Measurements from ENCODE around the gene NGRN. TPM values are rescaled to one million over a fixed set of nuclear protein-coding genes. Genes with fewer than 3 reads are reported as not detected.

The NGRN gene, protein sequence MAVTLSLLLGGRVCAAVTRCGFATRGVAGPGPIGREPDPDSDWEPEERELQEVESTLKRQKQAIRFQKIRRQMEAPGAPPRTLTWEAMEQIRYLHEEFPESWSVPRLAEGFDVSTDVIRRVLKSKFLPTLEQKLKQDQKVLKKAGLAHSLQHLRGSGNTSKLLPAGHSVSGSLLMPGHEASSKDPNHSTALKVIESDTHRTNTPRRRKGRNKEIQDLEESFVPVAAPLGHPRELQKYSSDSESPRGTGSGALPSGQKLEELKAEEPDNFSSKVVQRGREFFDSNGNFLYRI
- total RNA-seq (10 to 100 TPM; 44.5 to 53.1 (median 46.1) TPM), total RNA-seq (13.4 to 27.5 (median 20.5) reads per million in 29 experiments)
- total RNA-seq (2013), result 45.7 TPM

- no peaks in the 10 kb centered on the region for H3K9me3 Mint-ChIP-seq
- Histone ChIP-seq H3K9me3 (no peaks in the 10 kb centered on the region), H3K27ac (ENCODE audit: low read length) (peak within 1 kb of the TSS; percentile 96), H3K36me3 (ENCODE audit: control insufficient read depth in 2 of 2, extremely low read depth in 1 of 2, insufficient read depth in 1 of 2, low read length in 1 of 2) (peaks cover 0 to 20% of the 10 kb centered on the region in 2 donors), H3K4me3 (ENCODE audit: control insufficient read depth in 1 of 2, extremely low read depth in 1 of 2, low read length in 1 of 2) (peak within 1 kb of the TSS; percentile 89), H3K4me1 (ENCODE audit: control insufficient read depth in 1 of 2, extremely low read depth in 1 of 2, insufficient read depth in 2 of 2, low read length in 2 of 2) (peaks cover 26 to 44% of the 10 kb centered on the region in 2 experiments), H3K27me3 (replicated peaks in 1 of 2; ENCODE audit: control insufficient read depth in 2 of 2, extremely low read depth in 1 of 2, insufficient read depth in 2 of 2, low read length in 1 of 2) (no peaks in the 10 kb centered on the region)
- DNase-seq, result peak; percentile 84 to 96 (median 91)
- CTCF ChIA-PET, result interaction anchor here in 1 of 2 donors (0.6 to 1.1 kb wide), 3 partner anchors 34 to 689 kb away, joined by 3 to 6 read pairs (median 4); partner anchors contain the start of gene RCCD1
- H3K4me3 Mint-ChIP-seq, result peak within 1 kb of the TSS; percentile 95 to 97 (median 95)
- under 1% methylated on average over 58 of the region's 59 CpGs for WGBS (ENCODE audit: insufficient coverage)
- peaks cover 48 to 54% (median 52%) of the 10 kb centered on the region in 3 donors for H3K4me1 Mint-ChIP-seq
- H3K36me3 Mint-ChIP-seq, result peaks cover 20% of the 10 kb centered on the region
- H3K27ac Mint-ChIP-seq, result peak within 1 kb of the TSS; percentile 98 to 99
- H3K27me3 Mint-ChIP-seq, result no peaks in the 10 kb centered on the region
- peak; percentile 88 to 91 (median 90) for ATAC-seq (replicated peaks in 1 of 4)
- POLR2A ChIA-PET, result interaction anchor here in 1 of 2 donors (0.6 to 2.0 kb wide), 2 partner anchors 32 to 123 kb away, joined by 3 to 18 read pairs; partner anchors contain the start of genes CIB1, GDPGP1 and IQGAP1
These were observed at the start of gene NGRN for GRCh38 chr15:90265271-90266060. TSS of gene NGRN (plus strand) at chr15:90265672. CDS start at chr15:90265713, 41 bp downstream.

DNA sequence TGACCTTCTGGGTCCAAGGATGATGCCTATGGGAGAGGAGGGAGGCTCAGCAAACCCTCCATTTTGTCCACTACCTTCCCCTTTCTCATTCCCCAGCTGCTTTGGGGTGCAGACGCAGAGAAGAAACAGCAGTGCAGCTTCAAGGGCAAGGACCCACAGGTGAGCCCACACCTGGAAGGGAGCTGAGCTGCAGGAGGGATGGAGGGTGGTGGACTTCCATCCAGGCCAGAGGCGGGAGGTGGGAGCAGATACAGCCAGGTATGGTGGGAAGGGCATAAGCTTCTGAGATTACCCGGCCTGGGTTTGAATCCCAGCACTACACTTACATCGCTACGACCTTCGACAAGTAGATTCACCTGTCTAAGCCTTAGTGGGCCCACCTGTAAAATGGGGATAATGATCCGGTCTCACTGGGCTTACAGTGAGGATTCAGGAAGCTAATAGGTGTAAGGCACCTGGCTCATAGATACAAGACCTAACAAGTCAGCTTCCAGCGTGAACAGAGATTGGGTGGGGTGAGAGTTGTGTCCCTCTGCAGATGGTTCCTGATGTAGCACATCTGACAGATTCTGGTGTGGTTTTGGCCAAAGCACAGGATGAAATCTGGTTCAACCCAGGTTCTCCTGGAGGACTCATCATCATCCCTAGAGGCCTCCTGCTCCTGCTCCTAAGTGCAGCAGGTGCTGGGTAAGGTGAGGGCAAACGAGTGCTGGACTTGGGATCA is 47.6 kb upstream of the NGRN start:
- POLR2A ChIA-PET, result interaction anchor here in 1 of 2 donors (0.6 kb wide), 1 partner anchor 9 kb away, joined by 5 read pairs; no protein-coding TSS in a partner anchor
- no peak overlapping the region for H3K4me3 ChIP-seq (ENCODE audit: control insufficient read depth in 1 of 2, extremely low read depth in 1 of 2, low read length in 1 of 2)
- Mint-ChIP-seq H3K36me3 (peaks cover 10% of the 10 kb centered on the region), H3K9me3 (no peaks in the 10 kb centered on the region), H3K4me1 (peaks cover 8 to 28% (median 24%) of the 10 kb centered on the region in 3 donors), H3K27ac (no peak overlapping the region), H3K27me3 (no peaks in the 10 kb centered on the region), H3K4me3 (no peak overlapping the region)
- peaks cover 0 to 9% of the 10 kb centered on the region in 2 experiments for H3K4me1 ChIP-seq (ENCODE audit: control insufficient read depth in 1 of 2, extremely low read depth in 1 of 2, insufficient read depth in 2 of 2, low read length in 2 of 2)
- DNase-seq (no peak), ATAC-seq (replicated peaks in 1 of 4) (no peak)
- WGBS (ENCODE audit: insufficient coverage), result 83% methylated on average over 6 of the region's 9 CpGs
- CTCF ChIA-PET, result no interaction called here
- H3K27ac ChIP-seq (ENCODE audit: low read length), result no peak overlapping the region
- H3K27me3 ChIP-seq (replicated peaks in 1 of 2; ENCODE audit: control insufficient read depth in 2 of 2, extremely low read depth in 1 of 2, insufficient read depth in 2 of 2, low read length in 1 of 2), result no peaks in the 10 kb centered on the region
- H3K9me3 ChIP-seq, result no peaks in the 10 kb centered on the region
- peaks cover 0 to 6% of the 10 kb centered on the region in 2 donors for H3K36me3 ChIP-seq (ENCODE audit: control insufficient read depth in 2 of 2, extremely low read depth in 1 of 2, insufficient read depth in 1 of 2, low read length in 1 of 2)

- CTCF ChIA-PET, result interaction anchor here in 1 of 2 donors (0.6 kb wide), 1 partner anchor 509 kb away, joined by 3 read pairs; no protein-coding TSS in a partner anchor
- H3K4me1 ChIP-seq (ENCODE audit: control insufficient read depth in 1 of 2, extremely low read depth in 1 of 2, insufficient read depth in 2 of 2, low read length in 2 of 2), result peaks cover 0 to 9% of the 10 kb centered on the region in 2 experiments
- no peak overlapping the region for H3K27ac ChIP-seq (ENCODE audit: low read length)
- POLR2A ChIA-PET, result no interaction called here
- peaks cover 11 to 20% of the 10 kb centered on the region in 2 donors for H3K36me3 ChIP-seq (ENCODE audit: control insufficient read depth in 2 of 2, extremely low read depth in 1 of 2, insufficient read depth in 1 of 2, low read length in 1 of 2)
- H3K27ac Mint-ChIP-seq, result no peak overlapping the region
- no peaks in the 10 kb centered on the region for H3K9me3 ChIP-seq
- peaks cover 7 to 22% (median 17%) of the 10 kb centered on the region in 3 donors for H3K4me1 Mint-ChIP-seq
- H3K9me3 Mint-ChIP-seq, result no peaks in the 10 kb centered on the region
- peak; percentile 76 to 90 (median 79) for ATAC-seq (replicated peaks in 1 of 4)
- H3K27me3 Mint-ChIP-seq, result no peaks in the 10 kb centered on the region
- no peak overlapping the region for H3K4me3 ChIP-seq (ENCODE audit: control insufficient read depth in 1 of 2, extremely low read depth in 1 of 2, low read length in 1 of 2)
- peak in 34 of 35 experiments; percentile 20 to 75 (median 50) for DNase-seq
- WGBS (ENCODE audit: insufficient coverage), result 67% methylated on average over 10 of the region's 17 CpGs
- H3K4me3 Mint-ChIP-seq, result no peak overlapping the region
- peaks cover 13% of the 10 kb centered on the region for H3K36me3 Mint-ChIP-seq
- H3K27me3 ChIP-seq (replicated peaks in 1 of 2; ENCODE audit: control insufficient read depth in 2 of 2, extremely low read depth in 1 of 2, insufficient read depth in 2 of 2, low read length in 1 of 2), result no peaks in the 10 kb centered on the region
These were observed 45.9 kb upstream of the NGRN start for GRCh38 chr15:90219421-90220141.

GRCh38 chr15:90221246-90221900 is 44.1 kb upstream of the NGRN start:
- CTCF ChIA-PET, result interaction anchor here (0.7 to 1.2 kb wide), 5 partner anchors 8 to 255 kb away, joined by 3 to 4 read pairs (median 3); no protein-coding TSS in a partner anchor
- ATAC-seq (replicated peaks in 1 of 4) (no peak), DNase-seq (peak in 3 of 35 experiments; percentile 8 to 32 (median 20))
- H3K4me1 ChIP-seq (ENCODE audit: control insufficient read depth in 1 of 2, extremely low read depth in 1 of 2, insufficient read depth in 2 of 2, low read length in 2 of 2), result peaks cover 0 to 9% of the 10 kb centered on the region in 2 experiments
- POLR2A ChIA-PET, result interaction anchor here (0.6 to 1.2 kb wide), 4 partner anchors 13 to 239 kb away, joined by 3 to 8 read pairs (median 5); partner anchors contain the start of gene GDPGP1 (in 1 of the 2)
- Mint-ChIP-seq H3K27ac (no peak overlapping the region), H3K4me1 (peaks cover 7 to 17% (median 17%) of the 10 kb centered on the region in 3 donors), H3K4me3 (no peak overlapping the region), H3K27me3 (no peaks in the 10 kb centered on the region), H3K36me3 (peaks cover 17% of the 10 kb centered on the region), H3K9me3 (no peaks in the 10 kb centered on the region)
- H3K9me3 ChIP-seq, result no peaks in the 10 kb centered on the region
- peaks cover 11 to 35% of the 10 kb centered on the region in 2 donors for H3K36me3 ChIP-seq (ENCODE audit: control insufficient read depth in 2 of 2, extremely low read depth in 1 of 2, insufficient read depth in 1 of 2, low read length in 1 of 2)
- H3K4me3 ChIP-seq (ENCODE audit: control insufficient read depth in 1 of 2, extremely low read depth in 1 of 2, low read length in 1 of 2), result no peak overlapping the region
- H3K27ac ChIP-seq (ENCODE audit: low read length), result no peak overlapping the region
- H3K27me3 ChIP-seq (replicated peaks in 1 of 2; ENCODE audit: control insufficient read depth in 2 of 2, extremely low read depth in 1 of 2, insufficient read depth in 2 of 2, low read length in 1 of 2), result no peaks in the 10 kb centered on the region
- WGBS (ENCODE audit: insufficient coverage), result 85% methylated on average over 13 of the region's 14 CpGs

GRCh38 chr15:90222547-90222946 is 42.9 kb upstream of the NGRN start:
- POLR2A ChIA-PET, result interaction anchor here in 1 of 2 donors (0.5 kb wide), 1 partner anchor 27 kb away, joined by 6 read pairs; no protein-coding TSS in a partner anchor

More at GRCh38 chr15:90222547-90222946, 42.9 kb upstream of the NGRN start:
- Histone ChIP-seq H3K36me3 (ENCODE audit: control insufficient read depth in 2 of 2, extremely low read depth in 1 of 2, insufficient read depth in 1 of 2, low read length in 1 of 2) (peaks cover 11 to 40% of the 10 kb centered on the region in 2 donors), H3K4me3 (ENCODE audit: control insufficient read depth in 1 of 2, extremely low read depth in 1 of 2, low read length in 1 of 2) (no peak overlapping the region), H3K27ac (ENCODE audit: low read length) (no peak overlapping the region), H3K4me1 (ENCODE audit: control insufficient read depth in 1 of 2, extremely low read depth in 1 of 2, insufficient read depth in 2 of 2, low read length in 2 of 2) (peaks cover 0 to 9% of the 10 kb centered on the region in 2 experiments), H3K9me3 (no peaks in the 10 kb centered on the region), H3K27me3 (replicated peaks in 1 of 2; ENCODE audit: control insufficient read depth in 2 of 2, extremely low read depth in 1 of 2, insufficient read depth in 2 of 2, low read length in 1 of 2) (no peaks in the 10 kb centered on the region)
- no peaks in the 10 kb centered on the region for H3K27me3 Mint-ChIP-seq
- no peak overlapping the region for H3K27ac Mint-ChIP-seq
- DNase-seq, result no peak
- no CpG with 5 or more reads among the region's 2 CpGs for WGBS (ENCODE audit: insufficient coverage)
- H3K9me3 Mint-ChIP-seq, result no peaks in the 10 kb centered on the region
- peaks cover 7 to 17% (median 11%) of the 10 kb centered on the region in 3 donors for H3K4me1 Mint-ChIP-seq
- H3K36me3 Mint-ChIP-seq, result peaks cover 16% of the 10 kb centered on the region
- H3K4me3 Mint-ChIP-seq, result no peak overlapping the region
- CTCF ChIA-PET, result interaction anchor here (0.5 to 1.1 kb wide), 5 partner anchors 9 to 788 kb away, joined by 3 to 5 read pairs (median 3); partner anchors contain the start of genes CIB1 (in 1 of the 2) and GDPGP1 (in 1 of the 2)
- no peak for ATAC-seq (replicated peaks in 1 of 4)
